H1 (cell line): ENCODE results near the gene C14orf93. TPM values are rescaled to one million over a fixed set of nuclear protein-coding genes. Genes with fewer than 3 reads are reported as not detected.

Source experiments
- BRCA1 ChIP-seq: IDR thresholded peaks from 2 replicates; pipeline ENCODE4 v1.6.1; 2012; ENCODE audit warnings: low read depth, low read length, improper control_type of control experiment
- CTBP2 ChIP-seq: IDR thresholded peaks from 2 replicates; pipeline ENCODE4 v1.7.0; 2011; ENCODE audit warnings: borderline replicate concordance, mild to moderate bottlenecking, moderate library complexity, mixed read lengths, low read length; ENCODE audit not compliant: insufficient read depth, insufficient read length
- FOSL1 ChIP-seq: IDR thresholded peaks from 2 replicates; pipeline ENCODE4 v1.6.1; 2011; ENCODE audit warnings: mild to moderate bottlenecking, low read depth, low read length, moderate library complexity; ENCODE audit not compliant: insufficient read depth
- SUZ12 ChIP-seq: fragments of 200-600 bp; sonication (generic); IDR thresholded peaks from 2 replicates; pipeline ENCODE4 v1.6.1; 2012; ENCODE audit warnings: mild to moderate bottlenecking, inconsistent platforms, low read length, moderate library complexity, mixed read lengths
- polyA plus RNA-seq, 7 experiments: library from polyadenylated mRNA; depleted of rRNA in 3 of 7; stranded (reverse) in 5 of 7; unstranded in 2 of 7; fragments of >200 nt in 5 of 7; fragments of 200-250 nt in 2 of 7; gene quantifications; 1 replicate in 5 of 7; 2 replicates in 1 of 7; 4 replicates in 1 of 7; pipeline versions ENCODE4 v1.2.1 to v1.2.3, GENCODE V29; 2011 to 2013; ENCODE audit warnings: missing spikeins in 2 of 7, mixed read lengths in 2 of 7
- total RNA-seq: library from RNA; stranded (reverse); fragmentation: NEBNext Ultra II Directional; extraction: Animal tissue kit (Norgen Biotek cat#: 25700); gene quantifications from 2 replicates; pipeline ENCODE4 v1.2.1, GENCODE V29; 2021

The C14orf93 gene
- total and polyA plus RNA-seq, 2 of the 8 experiments (the other 6 are each of a cell fraction or from before 2014, with no cell fraction given): 7.8 to 8.2 TPM

DNA sequence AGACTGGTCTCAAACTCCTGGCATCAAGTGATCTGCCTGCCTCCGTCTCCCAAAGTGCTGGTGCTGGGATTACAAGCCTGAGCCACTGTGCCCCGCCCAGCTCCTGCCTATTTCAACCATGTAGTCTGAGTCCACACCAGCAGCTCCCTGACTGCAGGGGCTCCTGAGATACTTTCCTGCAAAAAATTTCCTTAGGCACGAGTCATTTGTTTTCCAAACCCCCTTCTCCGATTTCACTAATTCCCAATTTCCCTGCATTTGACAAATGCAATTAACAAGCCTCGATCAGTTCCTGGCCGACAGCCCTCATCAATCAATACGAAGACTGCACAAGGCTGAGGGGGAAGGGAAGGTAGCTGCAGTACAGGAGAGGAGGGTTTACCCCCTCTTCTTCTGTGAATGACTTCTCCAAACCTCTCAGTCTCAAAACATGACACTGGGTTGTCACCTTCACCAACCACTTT, 14.7 kb upstream of the C14orf93 start (continued):
- no peak for TF ChIP-seq CTBP2
- no peak for TF ChIP-seq FOSL1
- TF ChIP-seq BRCA1: no peak
- no peak for TF ChIP-seq SUZ12
